ENCODE measurements around the gene RACK1. TPM values are rescaled to one million over a fixed set of nuclear protein-coding genes. Genes with fewer than 3 reads are reported as not detected.

RACK1 gene
- total and polyA plus RNA-seq, 2 of the 4 experiments (the other 2 are of a cell fraction), result 4,263 to 9,350 TPM

DNA sequence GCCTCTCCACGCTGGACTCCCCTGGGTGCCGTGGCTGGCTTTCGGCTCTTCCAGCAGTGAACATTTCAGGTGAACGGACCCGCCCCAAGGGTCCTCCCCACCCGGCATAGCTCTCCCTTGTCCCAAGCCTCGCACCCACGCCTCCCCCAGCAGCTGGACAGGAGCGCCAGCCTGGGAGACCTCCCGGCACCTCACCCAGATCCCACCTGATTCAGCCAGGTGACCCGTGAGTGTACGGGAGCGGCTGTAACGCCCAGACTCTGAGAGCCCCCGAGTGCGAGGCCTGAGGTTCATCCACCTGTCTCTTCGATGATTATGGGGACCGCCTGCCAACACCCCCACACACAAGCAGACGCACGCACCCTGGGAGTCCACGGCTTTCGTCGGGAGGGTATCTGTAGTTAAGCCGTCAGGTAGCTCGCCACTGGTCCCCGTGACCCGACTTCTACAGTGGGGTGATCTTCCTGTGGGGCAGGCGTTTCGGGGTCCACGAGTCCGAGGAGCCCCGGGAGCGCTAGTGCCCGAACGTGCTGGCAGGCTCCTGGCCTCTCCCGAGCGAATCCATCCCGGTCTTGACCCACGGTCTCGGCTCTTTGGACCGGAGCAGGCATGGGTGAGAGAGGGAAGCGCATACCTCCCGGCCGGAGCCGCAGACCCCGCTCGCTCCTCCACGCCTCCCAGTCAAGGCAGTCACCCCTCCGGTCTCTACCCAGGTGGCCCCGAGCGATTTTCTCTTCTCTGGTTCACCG lies 53.6 kb downstream of the RACK1 start:
- Histone ChIP-seq H3K79me1 (ENCODE audit: low read depth in 1 of 2, low read length in 2 of 2) (peaks cover 10 to 11% of the 10 kb centered on the region in 2 experiments; a peak in 3 of 4 replicates), H2BK5ac (ENCODE audit: low read depth, low read length, poor library complexity, severe bottlenecking) (no peak overlapping the region), H4K20me1 (ENCODE audit: insufficient read depth, low read length) (peaks cover 12% of the 10 kb centered on the region), H3K9me1 (ENCODE audit: insufficient read depth, low read length) (peaks cover 5% of the 10 kb centered on the region), H4K8ac (ENCODE audit: low read depth in 2 of 2, low read length in 2 of 2) (no peak overlapping the region), H4K5ac (ENCODE audit: low read depth, low read length) (no peak overlapping the region), H3K27me3 (ENCODE audit: control insufficient read depth, insufficient read depth, low read length) (no peaks in the 10 kb centered on the region), H3K23ac (ENCODE audit: low read depth, low read length) (no peak overlapping the region), H3K4me3 (ENCODE audit: insufficient read depth, low read depth, low read length) (peak overlapping the region; percentile 65), H3K14ac (replicated peaks; ENCODE audit: low read depth, low read length) (no peak overlapping the region), H2AK5ac (ENCODE audit: low read depth, low read length) (no peak overlapping the region), H2AFZ (replicated peaks; ENCODE audit: low read length, poor library complexity) (peak overlapping the region; percentile 99), H4K91ac (ENCODE audit: insufficient read depth, low read depth, low read length) (no peak overlapping the region), H3K56ac (ENCODE audit: extremely low read depth, insufficient read depth, low read length) (no peak overlapping the region), H2BK120ac (ENCODE audit: low read depth, low read length) (no peak overlapping the region), H3K9me3 (ENCODE audit: control insufficient read depth, insufficient read depth, low read length) (no peaks in the 10 kb centered on the region), H2BK15ac (ENCODE audit: low read depth, low read length) (no peak overlapping the region), H3K18ac (ENCODE audit: low read depth, low read length) (no peak overlapping the region), H3K9ac (ENCODE audit: low read depth, low read length) (peak overlapping the region; percentile 10), H3K4ac (ENCODE audit: low read depth, low read length) (no peak overlapping the region), H2BK20ac (ENCODE audit: low read depth, low read length) (no peak overlapping the region), H3K27ac (ENCODE audit: insufficient read depth, low read length) (no peak overlapping the region), H3K4me2 (ENCODE audit: low read depth, low read length) (peak overlapping the region; percentile 87), H3K36me3 (ENCODE audit: control insufficient read depth, insufficient read depth, low read length) (no peaks in the 10 kb centered on the region), H3K4me1 (ENCODE audit: control insufficient read depth, insufficient read depth, low read length) (peaks cover 4% of the 10 kb centered on the region), H2AK9ac (replicated peaks; ENCODE audit: low read depth, low read length, poor library complexity) (peak overlapping the region; percentile 81)
- BruUV-seq (replicated peaks), result no TSS peak
- intact Hi-C loops (cut with micrococcal nuclease) (loop anchor here (5.0 kb wide), 1 partner anchor 72 kb away; the partner anchor contains the start of gene TRIM52), in situ Hi-C loops (cut with MboI; ENCODE audit: low sequenced_read_pairs) (loop anchor here (5.0 to 10.0 kb wide), 2 partner anchors 67 to 385 kb away; partner anchors contain the start of gene MGAT1), dilution Hi-C loops (cut with HindIII; ENCODE audit: low sequenced_read_pairs, unreplicated experiment) (no loop called here)
- ChIA-PET POLR2A (ENCODE audit: unreplicated experiment) (no interaction called here), CTCF (interaction anchor here (1.0 to 2.5 kb wide), 2 partner anchors 17 to 91 kb away, joined by 3 to 10 read pairs; no protein-coding TSS in a partner anchor)
- 4% methylated on average over 12 of the region's 52 CpGs; no CpG with 5 or more reads in 1 of the 2 experiments for WGBS, 2 experiments (ENCODE audit: extremely low coverage in 2 of 2, insufficient read length in 1 of 2)
- DNase-seq, result no peak
- no peak for ATAC-seq (ENCODE audit: low read depth)
- TF ChIP-seq POLR2A (IDR thresholded peaks at IDR 0.05; ENCODE audit: low read depth, low read length) (no peak), NFE2L2 (IDR thresholded peaks at IDR 0.05; ENCODE audit: low read depth, low read length) (no peak), MAZ (IDR thresholded peaks at IDR 0.05; ENCODE audit: borderline replicate concordance, low read depth, low read length) (no peak), SMC3 (IDR thresholded peaks at IDR 0.05; ENCODE audit: low read depth, low read length) (no peak), FOS (IDR thresholded peaks at IDR 0.05; ENCODE audit: low read depth, low read length) (no peak), CEBPB (IDR thresholded peaks at IDR 0.05; ENCODE audit: low read depth, low read length) (no peak), MAFK (IDR thresholded peaks at IDR 0.05; ENCODE audit: low read depth, low read length) (no peak), RCOR1 (IDR thresholded peaks at IDR 0.05; ENCODE audit: insufficient replicate concordance, low read length) (no peak), MXI1 (IDR thresholded peaks at IDR 0.05; ENCODE audit: borderline replicate concordance, low read depth, low read length) (no peak), BHLHE40 (IDR thresholded peaks at IDR 0.05; ENCODE audit: low read depth, low read length) (no peak), RFX5 (IDR thresholded peaks at IDR 0.05; ENCODE audit: low read depth, low read length) (no peak), CHD1 (IDR thresholded peaks at IDR 0.05; ENCODE audit: low read depth, low read length) (no peak)
- TF ChIP-seq, protein P1, sequence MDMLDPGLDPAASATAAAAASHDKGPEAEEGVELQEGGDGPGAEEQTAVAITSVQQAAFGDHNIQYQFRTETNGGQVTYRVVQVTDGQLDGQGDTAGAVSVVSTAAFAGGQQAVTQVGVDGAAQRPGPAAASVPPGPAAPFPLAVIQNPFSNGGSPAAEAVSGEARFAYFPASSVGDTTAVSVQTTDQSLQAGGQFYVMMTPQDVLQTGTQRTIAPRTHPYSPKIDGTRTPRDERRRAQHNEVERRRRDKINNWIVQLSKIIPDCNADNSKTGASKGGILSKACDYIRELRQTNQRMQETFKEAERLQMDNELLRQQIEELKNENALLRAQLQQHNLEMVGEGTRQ (IDR thresholded peaks at IDR 0.05; ENCODE audit: low read depth, low read length), result no peak
- TF ChIP-seq, protein P2, sequence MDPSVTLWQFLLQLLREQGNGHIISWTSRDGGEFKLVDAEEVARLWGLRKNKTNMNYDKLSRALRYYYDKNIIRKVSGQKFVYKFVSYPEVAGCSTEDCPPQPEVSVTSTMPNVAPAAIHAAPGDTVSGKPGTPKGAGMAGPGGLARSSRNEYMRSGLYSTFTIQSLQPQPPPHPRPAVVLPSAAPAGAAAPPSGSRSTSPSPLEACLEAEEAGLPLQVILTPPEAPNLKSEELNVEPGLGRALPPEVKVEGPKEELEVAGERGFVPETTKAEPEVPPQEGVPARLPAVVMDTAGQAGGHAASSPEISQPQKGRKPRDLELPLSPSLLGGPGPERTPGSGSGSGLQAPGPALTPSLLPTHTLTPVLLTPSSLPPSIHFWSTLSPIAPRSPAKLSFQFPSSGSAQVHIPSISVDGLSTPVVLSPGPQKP (IDR thresholded peaks at IDR 0.05; ENCODE audit: borderline replicate concordance, low read depth, low read length), result no peak
- TF ChIP-seq, protein P3, sequence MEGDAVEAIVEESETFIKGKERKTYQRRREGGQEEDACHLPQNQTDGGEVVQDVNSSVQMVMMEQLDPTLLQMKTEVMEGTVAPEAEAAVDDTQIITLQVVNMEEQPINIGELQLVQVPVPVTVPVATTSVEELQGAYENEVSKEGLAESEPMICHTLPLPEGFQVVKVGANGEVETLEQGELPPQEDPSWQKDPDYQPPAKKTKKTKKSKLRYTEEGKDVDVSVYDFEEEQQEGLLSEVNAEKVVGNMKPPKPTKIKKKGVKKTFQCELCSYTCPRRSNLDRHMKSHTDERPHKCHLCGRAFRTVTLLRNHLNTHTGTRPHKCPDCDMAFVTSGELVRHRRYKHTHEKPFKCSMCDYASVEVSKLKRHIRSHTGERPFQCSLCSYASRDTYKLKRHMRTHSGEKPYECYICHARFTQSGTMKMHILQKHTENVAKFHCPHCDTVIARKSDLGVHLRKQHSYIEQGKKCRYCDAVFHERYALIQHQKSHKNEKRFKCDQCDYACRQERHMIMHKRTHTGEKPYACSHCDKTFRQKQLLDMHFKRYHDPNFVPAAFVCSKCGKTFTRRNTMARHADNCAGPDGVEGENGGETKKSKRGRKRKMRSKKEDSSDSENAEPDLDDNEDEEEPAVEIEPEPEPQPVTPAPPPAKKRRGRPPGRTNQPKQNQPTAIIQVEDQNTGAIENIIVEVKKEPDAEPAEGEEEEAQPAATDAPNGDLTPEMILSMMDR (conservative IDR thresholded peaks at IDR 0.05; ENCODE audit: low read depth, low read length), result no peak
